GM23248 (cell line): ENCODE data around the gene STAT4. TPM values are rescaled to one million over a fixed set of nuclear protein-coding genes. Genes with fewer than 3 reads are reported as not detected.

Experiments
- DNase-seq: peaks from one replicate; pipeline ENCODE4 v3.0.0-alpha.2; 2015
- H2AFZ ChIP-seq: fragments of 200-600 bp; sonication (generic); 2 replicates; pipeline ENCODE4 v1.6.1; 2016; ENCODE audit warnings: antibody characterized with exemption
- H3F3A ChIP-seq: fragments of 200-600 bp; sonication (generic); 2 replicates; pipeline ENCODE4 v1.6.1; 2016; ENCODE audit warnings: mild to moderate bottlenecking, antibody characterized with exemption, mixed run types; ENCODE audit not compliant: insufficient read depth
- H3K27ac ChIP-seq: fragments of 200-600 bp; sonication (generic); 2 replicates; pipeline ENCODE4 v1.5.1; 2016; ENCODE audit warnings: mild to moderate bottlenecking
- H3K27me3 ChIP-seq: fragments of 200-600 bp; sonication (generic); replicated peaks from 2 replicates; pipeline ENCODE4 v1.6.1; 2016; ENCODE audit warnings: mild to moderate bottlenecking; ENCODE audit not compliant: insufficient read depth
- H3K36me3 ChIP-seq: fragments of 200-600 bp; sonication (generic); 2 replicates; pipeline ENCODE4 v1.6.1; 2016; ENCODE audit warnings: low read depth, mild to moderate bottlenecking
- H3K4me1 ChIP-seq: fragments of 200-600 bp; sonication (generic); 2 replicates; pipeline ENCODE4 v1.6.1; 2016; ENCODE audit warnings: mild to moderate bottlenecking; ENCODE audit not compliant: insufficient read depth
- H3K4me2 ChIP-seq: fragments of 200-600 bp; sonication (generic); one replicate; pipeline ENCODE4 v1.6.1; 2016; ENCODE audit warnings: mild to moderate bottlenecking; ENCODE audit not compliant: unreplicated experiment
- H3K4me3 ChIP-seq: fragments of 200-600 bp; sonication (generic); 2 replicates; pipeline ENCODE4 v1.5.1; 2016; ENCODE audit warnings: mild to moderate bottlenecking
- H3K79me2 ChIP-seq: fragments of 200-600 bp; sonication (generic); 2 replicates; pipeline ENCODE4 v1.6.1; 2016; ENCODE audit warnings: mild to moderate bottlenecking; ENCODE audit not compliant: insufficient read depth
- H3K9ac ChIP-seq: fragments of 200-600 bp; sonication (generic); 2 replicates; pipeline ENCODE4 v1.6.1; 2016; ENCODE audit warnings: mild to moderate bottlenecking
- H3K9me2 ChIP-seq: fragments of 200-600 bp; sonication (generic); 2 replicates; pipeline ENCODE4 v1.6.1; 2016; ENCODE audit warnings: mixed run types, mild to moderate bottlenecking, moderate library complexity; ENCODE audit not compliant: insufficient read depth
- H3K9me3 ChIP-seq: fragments of 200-600 bp; sonication (generic); one replicate; pipeline ENCODE4 v1.6.1; 2017; ENCODE audit warnings: low read depth
- H4K20me1 ChIP-seq: fragments of 200-600 bp; sonication (generic); 2 replicates; pipeline ENCODE4 v1.6.0; 2016; ENCODE audit not compliant: insufficient read depth
- EZH2 ChIP-seq: fragments of 200-600 bp; sonication (generic); IDR thresholded peaks from 2 replicates; pipeline ENCODE4 v1.6.1; 2018; ENCODE audit warnings: antibody characterized with exemption, mild to moderate bottlenecking; ENCODE audit not compliant: insufficient read depth, poor library complexity, severe bottlenecking
- EZH2phosphoT487 ChIP-seq: fragments of 200-600 bp; sonication (generic); IDR thresholded peaks from 2 replicates; pipeline ENCODE4 v1.6.1; 2018; ENCODE audit warnings: antibody characterized with exemption, moderate library complexity, mild to moderate bottlenecking, low read depth; ENCODE audit not compliant: insufficient read depth
- WGBS, 2 experiments: methylation state at CpG; one replicate each; pipeline ENCODE4 v1.1.6; 2015 to 2017; ENCODE audit warnings: low lambda C conversion rate in 2 of 2, low coverage in 1 of 2; ENCODE audit errors: missing lambda C conversion rate in 2 of 2; 5-methylcytosine and 5-hydroxymethylcytosine counted together
- in situ Hi-C: fragments of 300-500 bp; cut with MboI; formaldehyde crosslinking; loops from 2 replicates; pipeline ENCODE4 v1.15.0; 2020
- polyA plus RNA-seq: library from polyadenylated mRNA; unstranded; fragments of >200 nt; fragmentation: Nextera tagmentation; extraction: Ambion mirVana; gene quantifications from 2 replicates; pipeline ENCODE4 v1.2.1, GENCODE V29; 2016
- total RNA-seq: library from RNA; depleted of rRNA; stranded (reverse); fragments of >200 nt; shearing (Covaris generic); gene quantifications from 2 replicates; pipeline ENCODE4 v1.2.3, GENCODE V29; 2014

Gene STAT4
- total and polyA plus RNA-seq, 2 experiments from 2014 or later: 1.9 to 3.2 TPM

GRCh38 chr2:191126386-191127085, 24.3 kb downstream of the STAT4 start:
- H3K27ac ChIP-seq: no peak overlapping the region
- H3K9me2 ChIP-seq: no peaks in the 10 kb centered on the region
- 63 to 79% methylated on average over 4 of the region's 4 CpGs for WGBS, 2 experiments
- TF ChIP-seq EZH2 (no peak), EZH2phosphoT487 (no peak)
- H3K4me2 ChIP-seq: no peak overlapping the region
- DNase-seq: no peak
- in situ Hi-C loops: no loop called here
- H4K20me1 ChIP-seq: no peaks in the 10 kb centered on the region
- H3K4me1 ChIP-seq: no peaks in the 10 kb centered on the region
- H3K9ac ChIP-seq: no peak overlapping the region
- H3K79me2 ChIP-seq: no peaks in the 10 kb centered on the region
- H3F3A ChIP-seq: no peaks in the 10 kb centered on the region
- H3K9me3 ChIP-seq: no peaks in the 10 kb centered on the region
- no peak overlapping the region for H3K4me3 ChIP-seq
- H2AFZ ChIP-seq: no peak overlapping the region
- H3K27me3 ChIP-seq: no peaks in the 10 kb centered on the region
- H3K36me3 ChIP-seq: no peaks in the 10 kb centered on the region

DNA sequence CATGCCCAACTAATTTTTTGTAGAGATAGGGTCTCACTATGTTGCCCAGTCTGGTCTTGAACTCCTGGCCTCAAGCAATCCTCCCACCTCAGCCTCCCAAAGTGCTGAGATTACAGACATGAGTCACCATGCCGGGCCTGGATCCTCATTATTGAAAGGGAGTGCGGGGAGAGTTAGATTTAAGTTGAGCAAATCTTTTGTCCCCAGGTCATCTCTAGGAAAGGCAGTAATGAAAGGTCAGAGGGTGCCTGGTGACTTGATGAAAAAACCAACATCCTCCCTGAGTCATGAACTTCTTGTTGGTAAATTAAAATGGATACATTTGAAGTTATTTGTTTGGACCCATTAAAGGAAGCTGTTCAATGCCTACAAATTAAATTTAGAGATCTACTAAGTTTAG, 25.1 kb downstream of the STAT4 start:
- TF ChIP-seq EZH2phosphoT487 (no peak), EZH2 (no peak)
- no peaks in the 10 kb centered on the region for H4K20me1 ChIP-seq
- H3K4me2 ChIP-seq: no peak overlapping the region
- no peaks in the 10 kb centered on the region for H3K79me2 ChIP-seq
- no peaks in the 10 kb centered on the region for H3K4me1 ChIP-seq
- H3K9ac ChIP-seq: no peak overlapping the region
- H3K27me3 ChIP-seq: no peaks in the 10 kb centered on the region
- H3K27ac ChIP-seq: no peak overlapping the region
- H3K9me3 ChIP-seq: no peaks in the 10 kb centered on the region
- 46 to 52% methylated on average over 2 of the region's 2 CpGs for WGBS, 2 experiments
- no peak overlapping the region for H2AFZ ChIP-seq
- no peaks in the 10 kb centered on the region for H3K36me3 ChIP-seq
- no peaks in the 10 kb centered on the region for H3K9me2 ChIP-seq
- no peak overlapping the region for H3K4me3 ChIP-seq
- H3F3A ChIP-seq: no peaks in the 10 kb centered on the region
- DNase-seq: no peak
- in situ Hi-C loops: no loop called here

GRCh38 chr2:191122638-191123294, 28.0 kb downstream of the STAT4 start:
- DNase-seq: no peak
- H3F3A ChIP-seq: no peaks in the 10 kb centered on the region
- H3K27ac ChIP-seq: no peak overlapping the region
- no peak overlapping the region for H3K4me2 ChIP-seq
- H3K9ac ChIP-seq: no peak overlapping the region
- no peaks in the 10 kb centered on the region for H3K79me2 ChIP-seq
- no peaks in the 10 kb centered on the region for H3K9me2 ChIP-seq
- no peak overlapping the region for H3K4me3 ChIP-seq
- in situ Hi-C loops: no loop called here
- no peak for TF ChIP-seq EZH2phosphoT487
- TF ChIP-seq EZH2: no peak
- no peaks in the 10 kb centered on the region for H3K9me3 ChIP-seq
- no peaks in the 10 kb centered on the region for H3K36me3 ChIP-seq
- H2AFZ ChIP-seq: no peak overlapping the region
- 85 to 89% methylated on average over 2 of the region's 2 CpGs for WGBS, 2 experiments
- H4K20me1 ChIP-seq: no peaks in the 10 kb centered on the region
- no peaks in the 10 kb centered on the region for H3K4me1 ChIP-seq
- no peaks in the 10 kb centered on the region for H3K27me3 ChIP-seq

DNA sequence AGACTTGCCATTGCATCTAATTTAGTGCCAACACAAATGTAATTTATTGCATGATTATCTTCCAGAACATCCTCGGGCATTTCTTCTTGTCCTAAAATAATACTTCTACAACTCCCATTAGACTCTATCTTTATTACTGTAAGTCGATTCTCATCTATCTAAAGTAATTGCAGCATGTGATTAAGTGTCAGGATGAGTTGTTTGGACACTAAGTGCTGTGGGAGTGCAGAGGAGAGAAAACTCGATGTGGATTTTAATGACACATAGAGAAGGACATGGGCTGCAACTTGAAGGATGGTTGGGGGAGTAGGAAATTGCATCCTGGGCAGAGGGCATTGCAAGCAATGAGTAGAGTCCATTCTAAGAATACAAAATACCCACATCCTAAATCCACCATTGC, 33.5 kb downstream of the STAT4 start:
- Histone ChIP-seq H2AFZ (no peak overlapping the region), H3K9me3 (no peaks in the 10 kb centered on the region), H3K4me3 (no peak overlapping the region), H3K9me2 (no peaks in the 10 kb centered on the region), H3F3A (peaks cover 5% of the 10 kb centered on the region; the same call in 1 of the 2 replicates), H3K79me2 (no peaks in the 10 kb centered on the region), H3K27ac (no peak overlapping the region), H3K4me1 (peaks cover 15% of the 10 kb centered on the region; the same call in 1 of the 2 replicates), H3K4me2 (no peak overlapping the region), H3K36me3 (no peaks in the 10 kb centered on the region), H3K9ac (no peak overlapping the region), H3K27me3 (no peaks in the 10 kb centered on the region), H4K20me1 (no peaks in the 10 kb centered on the region)
- TF ChIP-seq EZH2 (no peak), EZH2phosphoT487 (no peak)
- 3 to 5% methylated on average over 3 of the region's 3 CpGs for WGBS, 2 experiments
- DNase-seq: no peak
- in situ Hi-C loops: no loop called here
